ENCODE measurements around the gene CREB3L2. TPM values are rescaled to one million over a fixed set of nuclear protein-coding genes. Genes with fewer than 3 reads are reported as not detected.
A peak's percentile ranks its signal among the peaks of the same experiment; 100 is the strongest.

The CREB3L2 gene
- total and polyA plus RNA-seq, 2 of the 8 experiments (the other 6 are each of a cell fraction or from before 2014, with no cell fraction given), result 14.4 to 48.3 TPM

- Histone ChIP-seq H3K9me3 (ENCODE audit: insufficient read depth in 2 of 2, low read depth in 1 of 2, low read length in 1 of 2) (peaks cover 15 to 19% of the 10 kb centered on the region in 2 experiments; a peak in 3 of 4 replicates), H2BK5ac (ENCODE audit: low read depth, low read length) (peak overlapping the region; percentile 63; the same call in 1 of the 2 replicates), H3K4me2 (ENCODE audit: insufficient read depth in 1 of 2, low read depth in 2 of 2, low read length in 2 of 2) (0 out of 4 replicates have a peak overlapping the region, but pooled peaks of 1 of the 2 experiments have one; percentile 10), H3K23ac (ENCODE audit: insufficient read length) (no peak overlapping the region), H2BK20ac (ENCODE audit: low read length) (no peak overlapping the region), H3K14ac (ENCODE audit: insufficient read length) (no peak overlapping the region), H2BK15ac (ENCODE audit: low read length) (no peak overlapping the region), H3K56ac (replicated peaks; ENCODE audit: insufficient read length, low read depth, low read length) (no peak overlapping the region), H4K5ac (ENCODE audit: insufficient read length, low read depth, low read length) (no peak overlapping the region), H3K4me3 (ENCODE audit: extremely low read depth in 1 of 4, insufficient read depth in 2 of 4, low read depth in 3 of 4, low read length in 4 of 4) (no peak overlapping the region), H2AK5ac (ENCODE audit: low read depth, low read length) (no peak overlapping the region; the same call in 1 of the 2 replicates), H3K4ac (replicated peaks; ENCODE audit: insufficient read length, low read depth, low read length) (no peak overlapping the region), H3K36me3 (ENCODE audit: control insufficient read depth in 2 of 4, insufficient read depth in 4 of 4, low read length in 3 of 4) (peaks cover 0 to 7% (median 1%) of the 10 kb centered on the region in 4 experiments; a peak in 2 of 8 replicates), H2BK12ac (ENCODE audit: low read depth, low read length) (0 out of 2 replicates have a peak overlapping the region, but pooled peaks have one; percentile 78), H3K18ac (ENCODE audit: extremely low read depth, low read length) (no peak overlapping the region), H3K4me1 (replicated peaks in 1 of 4; ENCODE audit: control insufficient read depth in 3 of 4, insufficient read depth in 4 of 4, low read length in 3 of 4) (peaks cover 2 to 10% (median 7%) of the 10 kb centered on the region in 4 experiments; a peak in 5 of 7 replicates), H3K79me2 (ENCODE audit: control insufficient read depth in 1 of 2, insufficient read depth in 2 of 2, low read length in 2 of 2) (no peaks in the 10 kb centered on the region), H4K8ac (ENCODE audit: extremely low read depth, insufficient read depth, low read length) (no peak overlapping the region), H2AFZ (ENCODE audit: low read length) (no peak overlapping the region), H4K20me1 (replicated peaks in 1 of 2; ENCODE audit: control insufficient read depth in 1 of 2, insufficient read depth in 2 of 2, low read length in 2 of 2) (no peaks in the 10 kb centered on the region), H3K23me2 (ENCODE audit: low read depth, low read length) (no peaks in the 10 kb centered on the region), H4K91ac (replicated peaks; ENCODE audit: insufficient read length, low read length) (peak overlapping the region; percentile 33), H3K27me3 (replicated peaks in 1 of 4; ENCODE audit: control insufficient read depth in 3 of 4, extremely low read depth in 1 of 4, insufficient read depth in 3 of 4, low read length in 3 of 4) (no peaks in the 10 kb centered on the region; a peak in 1 of 7 replicates), H3K9ac (replicated peaks in 1 of 4; ENCODE audit: extremely low read depth in 1 of 4, low read depth in 3 of 4, low read length in 3 of 4) (no peak overlapping the region), H2BK120ac (replicated peaks; ENCODE audit: low read depth, low read length) (no peak overlapping the region), H3K79me1 (ENCODE audit: low read depth, low read length) (no peaks in the 10 kb centered on the region), H3K27ac (ENCODE audit: low read depth, low read length) (no peak overlapping the region)
- TF ChIP-seq RXRA (IDR thresholded peaks at IDR 0.05; ENCODE audit: insufficient read depth, low read depth, low read length) (no peak), KDM1A (IDR thresholded peaks at IDR 0.05; ENCODE audit: borderline replicate concordance, low read length) (no peak), SP2 (IDR thresholded peaks at IDR 0.05; ENCODE audit: low read length) (no peak), YY1 (IDR thresholded peaks at IDR 0.05; ENCODE audit: low read depth, low read length) (no peak), CREB1 (IDR thresholded peaks at IDR 0.05) (no peak), E2F6 (IDR thresholded peaks at IDR 0.05) (no peak), SUZ12 (IDR thresholded peaks at IDR 0.05; ENCODE audit: low read length) (no peak), POLR2AphosphoS5 (IDR thresholded peaks at IDR 0.05; ENCODE audit: low read depth, low read length) (no peak), EZH2 (IDR thresholded peaks at IDR 0.05; ENCODE audit: low read depth, low read length, severe bottlenecking) (no peak), USF2 (IDR thresholded peaks at IDR 0.05; ENCODE audit: low read length) (no peak), CBX5 (IDR thresholded peaks at IDR 0.05; ENCODE audit: low read depth, low read length) (no peak)
- DNase-seq (ENCODE audit: low read depth in 1 of 2, low spot score in 2 of 2), result no peak
- ChIA-PET CTCF (ENCODE audit: partially characterized antibody) (interaction anchor here (1.1 to 1.8 kb wide), 5 partner anchors 12 to 123 kb away, joined by 3 to 5 read pairs (median 3); no protein-coding TSS in a partner anchor), POLR2A (ENCODE audit: partially characterized antibody) (interaction anchor here (0.6 to 0.7 kb wide), 2 partner anchors 44 to 432 kb away, joined by 3 read pairs; no protein-coding TSS in a partner anchor)
- 28% methylated on average over 2 of the region's 2 CpGs; no CpG with 5 or more reads in 1 of the 2 experiments for WGBS, 2 experiments (ENCODE audit: extremely low coverage in 1 of 2, insufficient coverage in 1 of 2, insufficient read length in 1 of 2, insufficient replicate concordance in 2 of 2, low coverage in 1 of 2, low lambda C conversion rate in 2 of 2, missing lambda C conversion rate in 1 of 2)
- FAIRE-seq, result no peak
These were observed 25.2 kb upstream of the CREB3L2 start for GRCh38 chr7:138027100-138027499.
